SK-MEL-5 (cell line): ENCODE measurements around the gene TMEM135. TPM values are rescaled to one million over a fixed set of nuclear protein-coding genes. Genes with fewer than 3 reads are reported as not detected.
A peak's percentile ranks its signal among the peaks of the same experiment; 100 is the strongest.
"Not testable (repeated sequence)": the region's sequence is repeated elsewhere in the genome, so short reads cannot be mapped to it uniquely, and the experiment has no call there.

Source experiments
- DNase-seq: peaks from one replicate; pipeline ENCODE4 v3.0.0-alpha.2; 2016; ENCODE audit warnings: low read depth, low spot score
- in situ Hi-C: cut with HindIII; loops from 2 replicates; pipeline ENCODE4 v1.10.0; 2016; ENCODE audit warnings: low sequenced_read_pairs, high pct_unique_total_duplicates, low pct_unique_long_range_greater_than_20kb
- polyA plus RNA-seq, 2 experiments: library from polyadenylated mRNA; depleted of rRNA; stranded (reverse); fragments of >200 nt; gene quantifications; 2 replicates each; pipeline ENCODE4 v1.2.3, GENCODE V29; 2015
- total RNA-seq: library from RNA; depleted of rRNA; stranded (reverse); fragments of >200 nt; shearing (Covaris generic); gene quantifications from 2 replicates; pipeline ENCODE4 v1.2.3, GENCODE V29; 2014; rRNA removed

Gene TMEM135
- total RNA-seq = 28.2 and 32.3 TPM in 2 replicates
- polyA plus RNA-seq (2015; cell fraction: cytosol; rRNA removed) = 18.5 and 24.2 TPM in 2 replicates
- polyA plus RNA-seq (2015; cell fraction: nucleus; rRNA removed) = 19.3 and 33.7 TPM in 2 replicates

GRCh38 chr11:87037450-87038234 lies at the start of gene TMEM135:
TMEM135 (plus strand) TSS chr11:87037934; CDS start chr11:87038046, 112 bp downstream.
- DNase-seq = peak; percentile 94
- in situ Hi-C loops = no loop called here

- DNase-seq = no peak
- in situ Hi-C loops = no loop called here
Observed at GRCh38 chr11:86988351-86988881, 49.3 kb upstream of the TMEM135 start.

GRCh38 chr11:86990031-86990430 lies 47.7 kb upstream of the TMEM135 start:
- no peak for DNase-seq
- in situ Hi-C loops = no loop called here

GRCh38 chr11:86990515-86990914 lies 47.2 kb upstream of the TMEM135 start:
- in situ Hi-C loops = no loop called here
- DNase-seq = peak; percentile 7

- DNase-seq = no peak
- in situ Hi-C loops = no loop called here
Observed at GRCh38 chr11:86991341-86991740, 46.4 kb upstream of the TMEM135 start.

GRCh38 chr11:86992340-86992739 lies 45.4 kb upstream of the TMEM135 start:
- DNase-seq, in situ Hi-C loops: not testable (repeated sequence)

- in situ Hi-C loops = no loop called here
- no peak for DNase-seq
Observed at GRCh38 chr11:86993031-86993430, 44.7 kb upstream of the TMEM135 start.

GRCh38 chr11:86996953-86997570 lies 40.7 kb upstream of the TMEM135 start:
- in situ Hi-C loops = no loop called here
- no peak for DNase-seq

GRCh38 chr11:86999388-86999787 lies 38.3 kb upstream of the TMEM135 start:
- in situ Hi-C loops = no loop called here
- no peak for DNase-seq

- in situ Hi-C loops = no loop called here
- no peak for DNase-seq
Observed at GRCh38 chr11:86999859-87000753, 37.6 kb upstream of the TMEM135 start.

- in situ Hi-C loops = no loop called here
- DNase-seq = no peak
Observed at GRCh38 chr11:87002918-87003317, 34.8 kb upstream of the TMEM135 start.

GRCh38 chr11:87004281-87004680 lies 33.5 kb upstream of the TMEM135 start:
- DNase-seq, in situ Hi-C loops: not testable (repeated sequence)

- in situ Hi-C loops = no loop called here
- DNase-seq = no peak
Observed at GRCh38 chr11:87005569-87005921, 32.2 kb upstream of the TMEM135 start.

GRCh38 chr11:87006035-87006434 lies 31.7 kb upstream of the TMEM135 start:
- in situ Hi-C loops = no loop called here
- no peak for DNase-seq

GRCh38 chr11:87007963-87008362 lies 29.8 kb upstream of the TMEM135 start:
- DNase-seq = no peak
- in situ Hi-C loops = no loop called here

- DNase-seq = no peak
Observed at GRCh38 chr11:87012089-87012488, 25.6 kb upstream of the TMEM135 start.

GRCh38 chr11:87012673-87013072 lies 25.1 kb upstream of the TMEM135 start:
- in situ Hi-C loops = no loop called here

More at GRCh38 chr11:87012089-87012488, 25.6 kb upstream of the TMEM135 start:
- in situ Hi-C loops = no loop called here

More at GRCh38 chr11:87012673-87013072, 25.1 kb upstream of the TMEM135 start:
- DNase-seq = no peak
